ENCODE measurements around the gene KRTAP5-3.

GRCh38 chr11:1572197-1573076 is 35.8 kb downstream of the KRTAP5-3 start, which contains the start of gene DUSP8:
- TF ChIP-seq CTCF (IDR thresholded peaks at IDR 0.05): no peak
- TF ChIP-seq POLR2A (IDR thresholded peaks at IDR 0.05): no peak

Data from lower leg skin (tissue), 3 donors.